Hepatocyte (in vitro differentiated cells): ENCODE measurements around the gene PRDM12.

Experiments used
- CTCF ChIP-seq: fragments of 200-600 bp; sonication (generic); IDR thresholded peaks from 2 replicates; pipeline ENCODE4 v1.5.1; 2016; ENCODE audit warnings: antibody characterized with exemption, mild to moderate bottlenecking; ENCODE audit not compliant: poor library complexity
- EZH2 ChIP-seq: fragments of 200-600 bp; sonication (generic); IDR thresholded peaks from 2 replicates; pipeline ENCODE4 v1.6.1; 2016; ENCODE audit warnings: antibody characterized with exemption, mild to moderate bottlenecking, borderline replicate concordance

DNA sequence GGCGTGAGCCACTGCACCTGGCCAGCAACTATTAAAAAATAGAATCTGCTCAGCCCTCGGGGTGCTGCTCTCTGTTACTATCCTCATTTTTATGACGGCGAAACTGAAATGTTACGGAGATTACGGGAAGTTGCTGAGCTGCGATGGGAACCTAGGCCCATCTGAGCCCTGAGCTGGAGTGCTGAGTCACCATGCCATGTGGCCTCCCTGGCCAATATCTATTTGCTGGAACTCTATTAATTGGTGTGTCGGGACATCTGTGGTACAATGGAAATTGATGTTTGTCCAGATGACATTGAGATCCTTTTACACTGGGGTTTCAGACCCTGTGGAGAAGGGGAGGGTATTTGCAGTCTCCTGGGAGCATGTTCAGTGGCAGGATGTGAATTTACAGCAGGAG, 8.1 kb downstream of the PRDM12 start:
- TF ChIP-seq CTCF = no peak
- no peak for TF ChIP-seq EZH2
